Activated CD4-positive, CD25-positive, alpha-beta regulatory T cell treated with anti-CD3 and anti-CD28 coated beads, Interleukin-2, amount 50 U/mL, for 16 hours (primary cell): ENCODE data around the gene AP3M1.
"Not testable (repeated sequence)": the region's sequence is repeated elsewhere in the genome, so short reads cannot be mapped to it uniquely, and the experiment has no call there.

Experiments
- DNase-seq: peaks from one replicate; pipeline ENCODE4 v3.0.0-alpha.2; 2020; ENCODE audit warnings: low read depth, low spot score

Gene AP3M1

GRCh38 chr10:74150204-74150989 lies at the start of gene AP3M1:
AP3M1 (minus strand) TSS chr10:74150828; CDS start chr10:74138379, 12,449 bp downstream.
- DNase-seq: peak; percentile 66

- DNase-seq: no peak
These were observed 48.7 kb upstream of the AP3M1 start for GRCh38 chr10:74199315-74199714.

GRCh38 chr10:74194999-74195398 lies 44.4 kb upstream of the AP3M1 start:
- no peak for DNase-seq

GRCh38 chr10:74194545-74194944 lies 43.9 kb upstream of the AP3M1 start:
- DNase-seq: no peak

- no peak for DNase-seq
These were observed 39.9 kb upstream of the AP3M1 start for GRCh38 chr10:74190494-74190893.

- DNase-seq: no peak
These were observed 39.4 kb upstream of the AP3M1 start for GRCh38 chr10:74189999-74190421.

- not testable (repeated sequence) for DNase-seq
These were observed 38.0 kb upstream of the AP3M1 start for GRCh38 chr10:74188617-74189016.

GRCh38 chr10:74187237-74187636 lies 36.6 kb upstream of the AP3M1 start:
- DNase-seq: no peak

GRCh38 chr10:74186678-74187077 lies 36.0 kb upstream of the AP3M1 start:
- DNase-seq: no peak

GRCh38 chr10:74179111-74179710 lies 28.6 kb upstream of the AP3M1 start:
- no peak for DNase-seq

- no peak for DNase-seq
These were observed 27.6 kb upstream of the AP3M1 start for GRCh38 chr10:74178042-74178791.

- peak; percentile 17 for DNase-seq
These were observed 26.6 kb upstream of the AP3M1 start for GRCh38 chr10:74177140-74177677.

GRCh38 chr10:74176380-74177139 lies 25.9 kb upstream of the AP3M1 start:
- DNase-seq: peak; percentile 91

- DNase-seq: no peak
These were observed 25.1 kb upstream of the AP3M1 start for GRCh38 chr10:74175510-74176379.

- no peak for DNase-seq
These were observed 23.9 kb upstream of the AP3M1 start for GRCh38 chr10:74174521-74174920.

GRCh38 chr10:74171625-74172024 lies 21.0 kb upstream of the AP3M1 start:
- no peak for DNase-seq

GRCh38 chr10:74167443-74167842 lies 16.8 kb upstream of the AP3M1 start:
- DNase-seq: no peak

GRCh38 chr10:74165530-74165901 lies 14.9 kb upstream of the AP3M1 start:
- DNase-seq: no peak

GRCh38 chr10:74164716-74165529 lies 14.3 kb upstream of the AP3M1 start:
- DNase-seq: no peak
